Stromal cell of bone marrow (primary cell): ENCODE results near the gene APOL1.
A peak's percentile ranks its signal among the peaks of the same experiment; 100 is the strongest.
"Not testable (repeated sequence)": the region's sequence is repeated elsewhere in the genome, so short reads cannot be mapped to it uniquely, and the experiment has no call there.

ENCODE experiments used
- DNase-seq: peaks from one replicate; pipeline ENCODE4 v3.0.0-alpha.2; 2012; ENCODE audit warnings: low read depth

Gene APOL1

GRCh38 chr22:36252754-36253522 is at the start of gene APOL1:
TSS of gene APOL1 (plus strand) at chr22:36253133. CDS start at chr22:36254956, 1,823 bp downstream.
- peak; percentile 56 for DNase-seq

GRCh38 chr22:36203441-36203840 is 49.5 kb upstream of the APOL1 start:
- DNase-seq = not testable (repeated sequence)

GRCh38 chr22:36204001-36204631 is 48.8 kb upstream of the APOL1 start:
- no peak for DNase-seq

- no peak for DNase-seq
These were observed 48.3 kb upstream of the APOL1 start for GRCh38 chr22:36204632-36205015.

- not testable (repeated sequence) for DNase-seq
These were observed 47.4 kb upstream of the APOL1 start for GRCh38 chr22:36205573-36205972.

- no peak for DNase-seq
These were observed 46.7 kb upstream of the APOL1 start for GRCh38 chr22:36206255-36206654.

GRCh38 chr22:36208162-36208765 is 44.7 kb upstream of the APOL1 start:
- no peak for DNase-seq

- no peak for DNase-seq
These were observed 44.0 kb upstream of the APOL1 start for GRCh38 chr22:36208914-36209313.

- not testable (repeated sequence) for DNase-seq
These were observed 43.4 kb upstream of the APOL1 start for GRCh38 chr22:36209488-36209908.

GRCh38 chr22:36210224-36210623 is 42.7 kb upstream of the APOL1 start:
- DNase-seq = no peak

GRCh38 chr22:36211237-36211861 is 41.6 kb upstream of the APOL1 start:
- DNase-seq = peak; percentile 23

- DNase-seq = no peak
These were observed 40.0 kb upstream of the APOL1 start for GRCh38 chr22:36212901-36213300.

- DNase-seq = no peak
These were observed 39.3 kb upstream of the APOL1 start for GRCh38 chr22:36213586-36213985.

- no peak for DNase-seq
These were observed 37.0 kb upstream of the APOL1 start for GRCh38 chr22:36215981-36216380.

- DNase-seq = no peak
These were observed 34.2 kb upstream of the APOL1 start for GRCh38 chr22:36218648-36219193.

GRCh38 chr22:36220451-36220921 is 32.4 kb upstream of the APOL1 start:
- peak; percentile 77 for DNase-seq

- no peak for DNase-seq
These were observed 30.9 kb upstream of the APOL1 start for GRCh38 chr22:36221799-36222751.

GRCh38 chr22:36222887-36223450 is 30.0 kb upstream of the APOL1 start:
- no peak for DNase-seq

- no peak for DNase-seq
These were observed 29.4 kb upstream of the APOL1 start for GRCh38 chr22:36223504-36223903.

GRCh38 chr22:36224245-36224644 is 28.7 kb upstream of the APOL1 start:
- DNase-seq = no peak
